Amniotic stem cell (primary cell): ENCODE data around the gene SELENON.

ENCODE experiments used
- DNase-seq: peaks from one replicate; lab custom pipeline; 2025; lab: John Stamatoyannopoulos, UW

Gene SELENON

DNA sequence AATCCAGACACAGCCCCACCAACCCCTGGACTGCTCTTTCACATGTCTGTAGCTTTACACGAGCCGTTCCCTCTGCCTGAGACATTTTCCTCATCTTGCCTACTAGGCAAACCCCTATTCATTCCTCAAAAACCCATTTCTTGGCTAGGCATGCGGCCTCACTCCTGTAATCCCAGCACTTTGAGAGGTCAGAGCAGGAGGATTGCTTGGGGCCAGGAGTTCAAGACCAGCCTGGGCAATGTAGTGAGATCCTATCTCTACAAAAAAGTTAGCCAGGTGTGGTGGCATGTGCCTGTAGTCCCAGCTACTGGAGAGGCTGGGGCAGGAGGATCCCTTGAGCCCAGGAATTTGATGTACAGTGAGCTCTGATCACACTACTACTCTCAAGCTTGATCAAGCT is 64.4 kb downstream of the SELENON start:
- no peak for DNase-seq

DNA sequence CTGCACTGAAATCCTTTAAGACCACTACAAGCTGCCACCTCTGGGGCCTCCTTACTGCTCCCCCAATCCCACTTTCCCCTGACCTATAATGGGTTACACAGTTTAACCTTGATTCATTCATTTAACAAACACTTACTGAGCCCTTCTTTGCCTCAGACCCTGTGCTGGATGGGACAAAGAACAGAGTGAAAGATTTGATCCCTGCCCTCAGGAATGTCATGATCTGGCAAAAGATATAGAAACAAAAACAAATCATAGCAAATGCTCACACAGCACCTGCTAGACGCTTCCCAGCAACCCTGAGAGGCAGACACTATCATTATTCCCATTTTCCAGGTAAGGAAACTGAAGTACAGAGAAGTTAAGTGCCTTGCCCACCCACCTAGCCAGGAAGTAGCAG is 66.3 kb downstream of the SELENON start:
- DNase-seq, result no peak

DNA sequence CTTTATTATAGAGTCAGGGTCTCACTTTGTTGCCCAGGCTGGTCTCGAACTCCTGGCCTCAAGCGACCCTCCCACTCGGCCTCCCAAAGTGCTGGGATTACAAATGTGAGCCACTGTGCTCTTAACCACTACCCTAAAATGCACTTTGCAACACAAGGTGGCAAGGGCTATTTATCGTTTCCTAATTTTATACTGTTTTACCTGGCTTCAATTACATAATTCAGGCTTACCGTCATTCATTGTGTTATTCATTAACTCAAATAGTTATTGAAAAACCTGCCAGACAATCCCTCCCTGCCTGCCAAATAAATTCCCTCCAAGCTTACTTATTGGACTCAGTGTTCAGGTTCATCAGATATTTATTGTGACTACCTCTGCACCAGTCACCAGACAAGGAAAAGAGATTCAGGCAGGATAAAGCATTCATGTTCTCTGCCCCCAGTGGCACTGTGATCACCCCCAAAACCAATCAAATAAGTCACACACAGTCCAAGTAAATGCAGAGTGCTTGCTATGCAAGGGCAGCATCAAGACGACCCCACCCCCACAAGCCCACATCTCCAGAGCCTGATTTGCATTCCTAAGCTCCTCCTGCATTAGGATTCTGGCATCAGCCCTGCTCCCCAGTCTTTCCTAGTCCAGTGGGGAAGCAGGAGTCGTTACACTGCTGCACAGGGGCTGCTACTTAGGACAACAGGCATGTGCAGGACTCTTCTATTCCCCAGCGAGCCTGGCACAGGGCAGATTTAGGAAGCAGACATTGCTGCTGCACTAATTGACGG is 67.4 kb downstream of the SELENON start:
- DNase-seq, result no peak
